ENCODE measurements around the gene KRT37. TPM values are rescaled to one million over a fixed set of nuclear protein-coding genes. Genes with fewer than 3 reads are reported as not detected.

The KRT37 gene
- total and polyA plus RNA-seq, 2 of the 13 experiments (the other 11 are each of a cell fraction or from before 2014, with no cell fraction given): 0.69 TPM; not detected in 1

DNA sequence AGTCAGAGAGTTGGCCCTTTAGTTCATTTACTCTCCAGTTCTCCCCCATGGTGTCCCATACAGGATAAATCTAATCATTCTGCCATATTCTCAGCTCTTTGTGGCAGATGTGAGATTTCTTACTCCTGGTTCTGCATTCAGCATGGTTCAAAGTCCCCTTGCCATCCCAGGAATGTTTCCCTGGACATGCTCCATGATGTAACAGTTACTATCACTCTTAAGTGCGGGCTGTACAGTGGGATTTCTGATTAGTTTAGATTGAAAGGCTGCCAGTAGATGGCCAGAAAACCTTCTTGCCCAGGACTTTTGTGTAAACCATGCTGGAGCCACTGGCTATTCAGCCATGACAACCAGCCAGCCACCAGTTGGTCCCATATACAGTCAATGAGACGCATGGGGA lies 10.4 kb downstream of the KRT37 start (continued):
- TF ChIP-seq ZNF556 (CRISPR knock-in tag; IDR thresholded peaks at IDR 0.05; ENCODE audit: borderline replicate concordance) (no peak), ZNF124 (CRISPR knock-in tag; IDR thresholded peaks at IDR 0.05) (no peak), ZNF24 (IDR thresholded peaks at IDR 0.05) (0 out of 2 replicates have a peak, but pooled peaks have one; percentile 19), GTF2F1 (IDR thresholded peaks at IDR 0.05; ENCODE audit: low read length) (no peak), HIVEP1 (CRISPR knock-in tag; IDR thresholded peaks at IDR 0.05) (no peak), ZNF766 (CRISPR knock-in tag; IDR thresholded peaks at IDR 0.05; ENCODE audit: borderline replicate concordance) (no peak), TEAD3 (CRISPR knock-in tag; optimal IDR thresholded peaks at IDR 0.05; ENCODE audit: borderline replicate concordance) (peak; percentile 82), RARA (CRISPR knock-in tag; IDR thresholded peaks at IDR 0.05) (0 out of 2 replicates have a peak, but pooled peaks have one; percentile 32), SAP130 (CRISPR knock-in tag; IDR thresholded peaks at IDR 0.05; ENCODE audit: low read depth) (peak; percentile 25; the same call in 1 of the 2 replicates)

DNA sequence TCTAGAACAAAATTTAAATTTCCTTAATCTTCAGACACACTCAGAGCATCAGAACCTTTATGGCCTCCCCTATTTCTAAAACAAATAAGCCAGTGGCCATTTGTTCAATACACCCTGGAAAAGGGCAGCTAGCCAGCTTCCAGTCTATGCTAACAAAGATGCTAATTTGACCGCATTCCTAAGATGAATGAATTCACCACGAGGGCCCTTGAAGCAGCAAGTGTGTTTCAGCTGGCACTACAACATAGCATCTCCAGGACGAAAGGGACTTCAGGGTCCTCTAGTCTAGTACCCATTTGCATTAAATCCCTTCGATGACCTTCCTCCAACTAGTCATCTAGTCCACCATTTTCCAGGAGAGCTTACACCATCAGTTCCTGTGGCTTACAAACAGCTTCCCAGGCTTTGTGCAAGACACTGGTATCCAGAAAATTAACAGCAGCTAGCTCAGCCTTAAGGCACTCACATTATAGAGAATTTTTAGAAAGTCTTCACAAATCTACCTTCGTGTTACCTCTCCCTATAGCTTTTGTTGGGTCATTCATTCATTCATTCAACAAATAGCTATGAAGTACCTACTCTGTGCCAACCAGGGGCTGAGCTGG lies 10.9 kb downstream of the KRT37 start:
- Histone ChIP-seq H3K27ac (ENCODE audit: extremely low read length, insufficient read depth, low read length) (no peak overlapping the region), H3K27me3 (ENCODE audit: control insufficient read depth in 1 of 2, insufficient read depth in 2 of 2, low read length in 2 of 2) (no peaks in the 10 kb centered on the region; a peak in 1 of 5 replicates), H4K20me1 (ENCODE audit: insufficient read depth, low read length) (no peaks in the 10 kb centered on the region), H3K36me3 (replicated peaks in 1 of 2; ENCODE audit: control insufficient read depth in 1 of 2, insufficient read depth in 2 of 2, low read length in 2 of 2) (no peaks in the 10 kb centered on the region), H3K9ac (ENCODE audit: insufficient read depth, low read depth, low read length) (no peak overlapping the region), H2AFZ (ENCODE audit: low read length) (no peak overlapping the region), H3K4me1 (ENCODE audit: insufficient read depth, low read length) (peaks cover 51% of the 10 kb centered on the region), H3K9me3 (ENCODE audit: low read length) (no peaks in the 10 kb centered on the region), H3K4me3 (replicated peaks in 1 of 3; ENCODE audit: insufficient read depth in 1 of 3, low read depth in 2 of 3, low read length in 3 of 3) (no peak overlapping the region), H3K4me2 (ENCODE audit: low read depth, low read length) (no peak overlapping the region), H3K79me2 (ENCODE audit: insufficient read depth, low read length) (no peaks in the 10 kb centered on the region)
- WGBS (ENCODE audit: low lambda C conversion rate): 47% methylated on average over 5 of the region's 5 CpGs
- in situ Hi-C loops (cut with HindIII; ENCODE audit: extremely low pct_ligation_motif_present, low pct_unique_long_range_greater_than_20kb): no loop called here
- no TSS peak for BruUV-seq (replicated peaks)
- TF ChIP-seq CENPT (CRISPR knock-in tag; IDR thresholded peaks at IDR 0.05; ENCODE audit: low read depth): no peak
- peak; percentile 35 for TF ChIP-seq ASH2L (IDR thresholded peaks at IDR 0.05; ENCODE audit: insufficient read length, low read depth, low read length)
- ATAC-seq: no peak
- POLR2A ChIA-PET: interaction anchor here (2.0 kb wide), 1 partner anchor 9 kb away, joined by 10 read pairs; no protein-coding TSS in a partner anchor
- CTCF ChIA-PET (ENCODE audit: low intra/inter-chr PET ratio, low total read pairs): no interaction called here
- FAIRE-seq: no peak
- no peak for DNase-seq (ENCODE audit: low spot score)
- intact Hi-C loops (cut with micrococcal nuclease; ENCODE audit: unreplicated experiment): loop anchor here (10.0 kb wide), 1 partner anchor 121 kb away; no protein-coding TSS in a partner anchor

Data from HepG2 (cell line).